HEK293 (cell line): ENCODE results near the gene ABCC3.
A peak's percentile ranks its signal among the peaks of the same experiment; 100 is the strongest.

Source experiments
- CTCF ChIA-PET: fragments of 350-600 bp; formaldehyde crosslinking; extraction: SDS; loops from one replicate; lab custom pipeline; 2021; ENCODE audit warnings: antibody characterized with exemption; lab: Yijun Ruan, JAX
- POLR2A ChIA-PET: fragments of 300-600 bp; formaldehyde crosslinking; extraction: SDS; loops from one replicate; lab custom pipeline; 2020; ENCODE audit warnings: antibody characterized with exemption, inconsistent platforms; lab: Yijun Ruan, JAX
- H3K27ac ChIP-seq: fragments of 200-500 bp; sonication (Bioruptor generic); 2 replicates; pipeline ENCODE4 v1.5.1; 2014; ENCODE audit warnings: low read depth, low read length, control low read depth, inconsistent platforms; ENCODE audit errors: extremely low read depth
- H3K36me3 ChIP-seq, 2 experiments: fragments of 200-500 bp in 1 of 2; sonication (Bioruptor generic) in 1 of 2; 1 replicate in 1 of 2; 2 replicates in 1 of 2; pipeline ENCODE4 v1.5.1; 2014 to 2017; ENCODE audit warnings: inconsistent platforms in 2 of 2, low read length in 2 of 2; ENCODE audit not compliant: control insufficient read depth in 2 of 2, insufficient read depth in 1 of 2
- H3K4me1 ChIP-seq: fragments of 200-500 bp; sonication (Bioruptor generic); 2 replicates; pipeline ENCODE4 v1.5.1; 2014; ENCODE audit warnings: mild to moderate bottlenecking, low read length, inconsistent platforms; ENCODE audit not compliant: control insufficient read depth, insufficient read depth
- H3K4me3 ChIP-seq: 2 replicates; pipeline ENCODE4 v1.5.1; 2011; ENCODE audit warnings: low read depth, mild to moderate bottlenecking, control low read depth, low read length, moderate library complexity
- H3K9me3 ChIP-seq: fragments of 200-500 bp; sonication (Bioruptor generic); 2 replicates; pipeline ENCODE4 v1.5.1; 2014; ENCODE audit warnings: low read depth, low read length, inconsistent platforms; ENCODE audit not compliant: control insufficient read depth, insufficient read depth
- ATF2 ChIP-seq: fragments of 450-650 bp; formaldehyde crosslinking; IDR thresholded peaks from 2 replicates; pipeline ENCODE4 v1.5.1; 2016; ENCODE audit warnings: missing biosample characterization, missing genetic modification characterization, low read depth
- EGR2 ChIP-seq: fragments of 450-650 bp; formaldehyde crosslinking; IDR thresholded peaks from 2 replicates; pipeline ENCODE4 v1.5.1; 2016; ENCODE audit warnings: low read depth, missing biosample characterization, missing genetic modification characterization
- OVOL3 ChIP-seq: fragments of 450-650 bp; formaldehyde crosslinking; IDR thresholded peaks from 2 replicates; pipeline ENCODE4 v1.5.1; 2016; ENCODE audit warnings: missing biosample characterization, missing genetic modification characterization
- TRIM28 ChIP-seq: IDR thresholded peaks from 2 replicates; pipeline ENCODE4 v1.6.1; 2011; ENCODE audit warnings: low read length, control low read depth, borderline replicate concordance
- ZFHX2 ChIP-seq: fragments of 450-650 bp; formaldehyde crosslinking; conservative IDR thresholded peaks from 2 replicates; pipeline ENCODE4 v1.5.1; 2016; ENCODE audit warnings: missing biosample characterization, missing genetic modification characterization
- ZFP69B ChIP-seq: fragments of 450-650 bp; formaldehyde crosslinking; IDR thresholded peaks from 2 replicates; pipeline ENCODE4 v1.5.1; 2016; ENCODE audit warnings: missing biosample characterization, missing genetic modification characterization
- ZIC2 ChIP-seq: fragments of 450-650 bp; formaldehyde crosslinking; IDR thresholded peaks from 2 replicates; pipeline ENCODE4 v1.5.1; 2016; ENCODE audit warnings: missing biosample characterization, missing genetic modification characterization
- ZNF202 ChIP-seq: fragments of 450-650 bp; formaldehyde crosslinking; IDR thresholded peaks from 2 replicates; pipeline ENCODE4 v1.5.1; 2016; ENCODE audit warnings: missing biosample characterization, missing genetic modification characterization, borderline replicate concordance
- ZNF26 ChIP-seq: fragments of 450-650 bp; formaldehyde crosslinking; IDR thresholded peaks from 2 replicates; pipeline ENCODE4 v1.5.1; 2016; ENCODE audit warnings: missing biosample characterization, missing genetic modification characterization
- ZNF692 ChIP-seq: fragments of 450-650 bp; formaldehyde crosslinking; IDR thresholded peaks from 2 replicates; pipeline ENCODE4 v1.5.1; 2016; ENCODE audit warnings: missing biosample characterization, missing genetic modification characterization
- ZNF707 ChIP-seq: fragments of 450-650 bp; formaldehyde crosslinking; IDR thresholded peaks from 2 replicates; pipeline ENCODE4 v1.5.1; 2016; ENCODE audit warnings: missing biosample characterization, missing genetic modification characterization
- ZNF768 ChIP-seq: fragments of 450-650 bp; formaldehyde crosslinking; IDR thresholded peaks from 2 replicates; pipeline ENCODE4 v1.5.1; 2018; ENCODE audit warnings: missing biosample characterization, mild to moderate bottlenecking, missing genetic modification characterization

Gene ABCC3

GRCh38 chr17:50686494-50687199, 52.0 kb downstream of the ABCC3 start (continued):
- TF ChIP-seq ZNF692, result peak; percentile 76; the same call in 1 of the 2 replicates
- TF ChIP-seq ZNF202 (tag by site-specific recombination), result no peak
- TF ChIP-seq ZFP69B (tag by site-specific recombination), result peak; percentile 91
- TF ChIP-seq EGR2 (tag by site-specific recombination), result no peak

DNA sequence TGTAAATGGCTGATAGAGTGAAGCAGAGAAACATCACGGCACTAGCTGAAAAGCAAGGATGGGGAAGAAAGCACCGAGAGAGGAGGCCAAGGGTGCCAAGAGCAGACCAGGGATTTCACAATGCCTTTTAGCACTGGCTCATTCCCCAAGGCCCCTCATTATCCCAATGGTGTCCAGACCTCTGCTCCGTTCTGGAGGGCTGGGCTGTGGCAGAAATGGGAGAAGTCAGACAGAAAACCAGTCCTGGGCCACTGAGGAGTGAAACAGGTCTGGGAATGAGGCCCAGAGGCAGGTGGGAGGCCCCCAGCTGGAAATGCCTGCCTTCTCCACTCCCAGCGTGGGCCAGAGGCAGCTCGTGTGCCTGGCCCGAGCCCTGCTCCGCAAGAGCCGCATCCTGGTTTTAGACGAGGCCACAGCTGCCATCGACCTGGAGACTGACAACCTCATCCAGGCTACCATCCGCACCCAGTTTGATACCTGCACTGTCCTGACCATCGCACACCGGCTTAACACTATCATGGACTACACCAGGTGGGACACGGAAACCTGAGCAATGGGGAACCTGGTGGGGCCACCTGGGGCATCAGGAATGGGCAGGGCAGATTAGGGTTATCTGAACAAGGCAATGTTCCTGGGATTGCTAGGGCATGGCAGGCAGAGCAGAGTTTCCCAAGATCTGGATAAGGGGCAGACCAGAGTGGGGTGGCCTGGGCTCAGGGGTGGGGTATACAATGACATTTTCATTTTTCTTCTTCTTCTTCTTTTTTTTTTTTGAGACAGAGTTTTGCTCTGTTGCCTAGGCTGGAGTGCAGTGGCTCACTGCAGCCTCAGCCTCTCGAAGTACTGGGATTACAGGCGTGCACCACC, 52.8 kb downstream of the ABCC3 start:
- ChIA-PET CTCF (interaction anchor here (0.9 to 5.0 kb wide), 4 partner anchors 10 to 137 kb away, joined by 3 to 32 read pairs (median 6); no protein-coding TSS in a partner anchor), POLR2A (interaction anchor here (0.7 to 1.1 kb wide), 2 partner anchors 32 to 65 kb away, joined by 3 read pairs; partner anchors contain the start of gene LUC7L3)
- Histone ChIP-seq H3K9me3 (no peaks in the 10 kb centered on the region), H3K4me3 (no peak overlapping the region), H3K36me3 (peaks cover 0 to 7% of the 10 kb centered on the region in 2 experiments; a peak in 1 of 3 replicates), H3K4me1 (peaks cover 6% of the 10 kb centered on the region; the same call in 1 of the 2 replicates), H3K27ac (no peak overlapping the region)
- TF ChIP-seq ZNF26 (tag by site-specific recombination) (no peak), ZNF707 (tag by site-specific recombination) (no peak), EGR2 (tag by site-specific recombination) (peak; percentile 48; the same call in 1 of the 2 replicates), ATF2 (tag by site-specific recombination) (no peak), TRIM28 (0 out of 2 replicates have a peak, but pooled peaks have one; percentile 22), ZFHX2 (tag by site-specific recombination) (0 out of 2 replicates have a peak, but pooled peaks have one; percentile 34), ZIC2 (tag by site-specific recombination) (peak; percentile 75; the same call in 1 of the 2 replicates)

DNA sequence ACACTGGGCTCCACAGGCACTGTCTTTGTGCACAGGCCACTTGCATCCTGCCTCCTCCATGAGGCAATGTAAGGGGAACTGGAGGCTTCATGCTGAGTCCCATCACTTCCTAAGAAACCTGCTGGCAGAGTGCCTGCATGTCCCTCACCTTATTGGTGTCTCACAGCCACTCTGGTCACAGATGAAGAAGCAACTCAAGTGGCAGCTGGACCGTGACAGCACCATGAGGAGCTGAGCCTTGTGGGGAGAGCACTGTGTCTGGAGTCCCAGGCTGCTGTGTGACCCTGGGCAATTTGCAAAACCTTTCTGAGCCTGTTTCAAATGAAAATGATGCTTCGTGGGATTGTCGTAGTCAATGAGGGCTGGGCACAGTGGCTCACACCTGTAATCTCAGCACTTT, 53.6 kb downstream of the ABCC3 start:
- Histone ChIP-seq H3K4me3 (no peak overlapping the region), H3K36me3 (peaks cover under 1 to 15% of the 10 kb centered on the region in 2 experiments; a peak in 1 of 3 replicates), H3K4me1 (peaks cover 6% of the 10 kb centered on the region; the same call in 1 of the 2 replicates)
- ChIA-PET POLR2A (interaction anchor here (0.7 kb wide), 2 partner anchors 31 to 64 kb away, joined by 3 read pairs; partner anchors contain the start of gene LUC7L3), CTCF (interaction anchor here (1.0 to 5.0 kb wide), 3 partner anchors 62 to 138 kb away, joined by 4 to 32 read pairs (median 8); no protein-coding TSS in a partner anchor)
- TF ChIP-seq ZNF768 (tag by site-specific recombination) (peak; percentile 77; the same call in 1 of the 2 replicates), OVOL3 (tag by site-specific recombination) (no peak), ZIC2 (tag by site-specific recombination) (0 out of 2 replicates have a peak, but pooled peaks have one; percentile 16)
- TF ChIP-seq, all 188 proteins: peak for 2
- Histone ChIP-seq H3K27ac (no peak overlapping the region), H3K9me3 (no peaks in the 10 kb centered on the region)
